ENCODE measurements around the gene DOC2A.

DNA sequence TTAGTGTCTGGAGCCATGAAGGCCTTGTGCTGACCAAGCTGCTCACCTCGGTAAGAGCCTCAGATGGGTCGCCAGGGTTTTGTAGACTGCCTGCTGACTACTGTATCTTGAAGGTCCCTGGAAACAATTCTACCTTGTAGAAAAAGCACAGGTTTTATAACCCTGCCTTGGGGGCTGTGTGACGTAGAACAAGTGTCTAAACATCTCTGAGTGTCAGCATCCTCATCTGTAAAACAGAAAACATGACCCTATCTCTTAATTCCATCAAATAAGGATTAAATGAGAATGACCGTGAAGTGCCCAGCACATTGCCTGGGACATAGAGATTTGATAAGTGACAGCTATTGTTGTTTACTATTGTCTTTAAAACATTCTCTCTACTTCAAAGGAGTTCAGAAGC, 42.6 kb downstream of the DOC2A start:
- TF ChIP-seq EZH2 (IDR thresholded peaks at IDR 0.05; ENCODE audit: borderline replicate concordance, low read depth, low read length, severe bottlenecking) (no peak), POLR2A (IDR thresholded peaks at IDR 0.05; ENCODE audit: low read depth, low read length) (no peak), POLR2AphosphoS5 (IDR thresholded peaks at IDR 0.05; ENCODE audit: insufficient read depth, low read depth, low read length) (no peak), JUN (IDR thresholded peaks at IDR 0.05; ENCODE audit: borderline replicate concordance, insufficient read depth, insufficient read length, low read depth) (no peak), MYC (IDR thresholded peaks at IDR 0.05; ENCODE audit: low read depth, low read length) (no peak), FOS (IDR thresholded peaks at IDR 0.05; ENCODE audit: borderline replicate concordance, insufficient read depth, low read length) (no peak), GATA2 (IDR thresholded peaks at IDR 0.05; ENCODE audit: insufficient read depth, insufficient read length, low read depth, low read length) (no peak)
- TF ChIP-seq, protein P1, sequence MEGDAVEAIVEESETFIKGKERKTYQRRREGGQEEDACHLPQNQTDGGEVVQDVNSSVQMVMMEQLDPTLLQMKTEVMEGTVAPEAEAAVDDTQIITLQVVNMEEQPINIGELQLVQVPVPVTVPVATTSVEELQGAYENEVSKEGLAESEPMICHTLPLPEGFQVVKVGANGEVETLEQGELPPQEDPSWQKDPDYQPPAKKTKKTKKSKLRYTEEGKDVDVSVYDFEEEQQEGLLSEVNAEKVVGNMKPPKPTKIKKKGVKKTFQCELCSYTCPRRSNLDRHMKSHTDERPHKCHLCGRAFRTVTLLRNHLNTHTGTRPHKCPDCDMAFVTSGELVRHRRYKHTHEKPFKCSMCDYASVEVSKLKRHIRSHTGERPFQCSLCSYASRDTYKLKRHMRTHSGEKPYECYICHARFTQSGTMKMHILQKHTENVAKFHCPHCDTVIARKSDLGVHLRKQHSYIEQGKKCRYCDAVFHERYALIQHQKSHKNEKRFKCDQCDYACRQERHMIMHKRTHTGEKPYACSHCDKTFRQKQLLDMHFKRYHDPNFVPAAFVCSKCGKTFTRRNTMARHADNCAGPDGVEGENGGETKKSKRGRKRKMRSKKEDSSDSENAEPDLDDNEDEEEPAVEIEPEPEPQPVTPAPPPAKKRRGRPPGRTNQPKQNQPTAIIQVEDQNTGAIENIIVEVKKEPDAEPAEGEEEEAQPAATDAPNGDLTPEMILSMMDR (IDR thresholded peaks at IDR 0.05; ENCODE audit: extremely low read depth in 1 of 2, insufficient read depth in 1 of 2, low read depth in 1 of 2, low read length in 2 of 2), result no peak
- TF ChIP-seq, protein P2, sequence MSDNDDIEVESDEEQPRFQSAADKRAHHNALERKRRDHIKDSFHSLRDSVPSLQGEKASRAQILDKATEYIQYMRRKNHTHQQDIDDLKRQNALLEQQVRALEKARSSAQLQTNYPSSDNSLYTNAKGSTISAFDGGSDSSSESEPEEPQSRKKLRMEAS (IDR thresholded peaks at IDR 0.05; ENCODE audit: insufficient read depth, insufficient read length), result no peak

All from endothelial cell of umbilical vein (primary cell).